ENCODE results near the gene MEGF6.

MEGF6 gene

GRCh38 chr1:3570066-3570986 is 41.0 kb downstream of the MEGF6 start:
- no peak for DNase-seq (ENCODE audit: low read depth in 2 of 2)

- no peak for DNase-seq (ENCODE audit: low read depth in 2 of 2)
Measured at GRCh38 chr1:3569436-3569835, 41.9 kb downstream of the MEGF6 start.

GRCh38 chr1:3568815-3569435 is 42.4 kb downstream of the MEGF6 start:
- no peak for DNase-seq (ENCODE audit: low read depth in 2 of 2)

GRCh38 chr1:3566951-3567804 is 44.1 kb downstream of the MEGF6 start:
- no peak for DNase-seq (ENCODE audit: low read depth in 2 of 2)

- DNase-seq (ENCODE audit: low read depth in 2 of 2), result no peak
Measured at GRCh38 chr1:3566003-3566885, 45.1 kb downstream of the MEGF6 start.

- DNase-seq (ENCODE audit: low read depth in 2 of 2), result no peak
Measured at GRCh38 chr1:3564921-3565831, 46.1 kb downstream of the MEGF6 start.

GRCh38 chr1:3563610-3564009 is 47.7 kb downstream of the MEGF6 start:
- no peak for DNase-seq (ENCODE audit: low read depth in 2 of 2)

- no peak for DNase-seq (ENCODE audit: low read depth in 2 of 2)
Measured at GRCh38 chr1:3563125-3563524, 48.2 kb downstream of the MEGF6 start.

- no peak for DNase-seq (ENCODE audit: low read depth in 2 of 2)
Measured at GRCh38 chr1:3562712-3563111, 48.6 kb downstream of the MEGF6 start.

- DNase-seq (ENCODE audit: low read depth in 2 of 2), result no peak
Measured at GRCh38 chr1:3561702-3562101, 49.6 kb downstream of the MEGF6 start.

GRCh38 chr1:3560981-3561380 is 50.3 kb downstream of the MEGF6 start:
- no peak for DNase-seq (ENCODE audit: low read depth in 2 of 2)

GRCh38 chr1:3560251-3560871 is 50.9 kb downstream of the MEGF6 start:
- no peak for DNase-seq (ENCODE audit: low read depth in 2 of 2)

- no peak for DNase-seq (ENCODE audit: low read depth in 2 of 2)
Measured at GRCh38 chr1:3558036-3558726, 53.1 kb downstream of the MEGF6 start.

- no peak for DNase-seq (ENCODE audit: low read depth in 2 of 2)
Measured at GRCh38 chr1:3557366-3557765, 53.9 kb downstream of the MEGF6 start.

GRCh38 chr1:3556336-3556735 is 55.0 kb downstream of the MEGF6 start:
- DNase-seq (ENCODE audit: low read depth in 2 of 2), result no peak

GRCh38 chr1:3555131-3555920 is 56.0 kb downstream of the MEGF6 start:
- DNase-seq (ENCODE audit: low read depth in 2 of 2), result no peak

GRCh38 chr1:3553940-3554223 is 57.4 kb downstream of the MEGF6 start:
- no peak for DNase-seq (ENCODE audit: low read depth in 2 of 2)

- no peak for DNase-seq (ENCODE audit: low read depth in 2 of 2)
Measured at GRCh38 chr1:3553166-3553939, 58.0 kb downstream of the MEGF6 start.
